WERI-Rb-1 (cell line): ENCODE results near the gene ABR.

Source experiments
- DNase-seq: peaks from one replicate; pipeline ENCODE4 v3.0.0-alpha.2; 2020
- H3K27ac ChIP-seq: fragments of 250-450 bp; sonication (Bioruptor Pico); 2 replicates; pipeline ENCODE4 v1.5.1; 2020; ENCODE audit warnings: mild to moderate bottlenecking, moderate library complexity
- H3K27me3 ChIP-seq: fragments of 250-450 bp; sonication (Bioruptor Pico); 2 replicates; pipeline ENCODE4 v1.5.1; 2021; ENCODE audit warnings: mild to moderate bottlenecking, low read depth, moderate library complexity; ENCODE audit not compliant: insufficient read depth, severe bottlenecking
- H3K36me3 ChIP-seq: fragments of 250-450 bp; sonication (Bioruptor Pico); 2 replicates; pipeline ENCODE4 v1.5.1; 2020; ENCODE audit warnings: mild to moderate bottlenecking, moderate library complexity
- H3K4me3 ChIP-seq: 2 replicates; pipeline ENCODE4 v1.5.1; 2011; ENCODE audit warnings: low read depth, mild to moderate bottlenecking, control low read depth, low read length
- H3K9me3 ChIP-seq: fragments of 250-450 bp; sonication (Bioruptor Pico); 2 replicates; pipeline ENCODE4 v1.5.1; 2021; ENCODE audit warnings: mild to moderate bottlenecking, moderate library complexity; ENCODE audit not compliant: severe bottlenecking
- TF ChIP-seq, protein P1 (sequence below): IDR thresholded peaks from 2 replicates; pipeline ENCODE4 v1.5.1; 2011; ENCODE audit warnings: low read depth, mild to moderate bottlenecking, control low read depth, inconsistent platforms, low read length

Gene ABR

DNA sequence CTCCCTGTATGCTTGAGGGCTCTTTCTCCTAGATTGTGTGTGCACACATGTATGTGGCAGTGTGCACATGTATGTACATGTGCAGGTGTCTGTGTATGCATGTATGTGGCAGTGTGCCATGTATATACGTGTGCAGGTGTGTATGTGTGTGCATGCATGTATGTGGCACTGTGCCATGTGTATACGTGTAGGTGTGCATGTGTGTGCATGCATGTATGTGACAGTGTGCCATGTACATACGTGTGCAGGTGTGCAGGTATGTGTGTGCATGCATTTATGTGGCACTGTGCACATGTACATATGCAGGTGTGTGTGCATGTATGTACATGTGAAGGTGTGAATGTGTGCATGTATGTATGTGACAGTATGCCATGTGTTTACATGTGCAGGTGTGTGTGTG, 46.5 kb upstream of the ABR start:
- Histone ChIP-seq H3K4me3 (no peak overlapping the region), H3K27me3 (peaks cover 19% of the 10 kb centered on the region), H3K27ac (no peak overlapping the region), H3K9me3 (no peaks in the 10 kb centered on the region), H3K36me3 (no peaks in the 10 kb centered on the region)
- no peak for DNase-seq
- TF ChIP-seq, protein P1, sequence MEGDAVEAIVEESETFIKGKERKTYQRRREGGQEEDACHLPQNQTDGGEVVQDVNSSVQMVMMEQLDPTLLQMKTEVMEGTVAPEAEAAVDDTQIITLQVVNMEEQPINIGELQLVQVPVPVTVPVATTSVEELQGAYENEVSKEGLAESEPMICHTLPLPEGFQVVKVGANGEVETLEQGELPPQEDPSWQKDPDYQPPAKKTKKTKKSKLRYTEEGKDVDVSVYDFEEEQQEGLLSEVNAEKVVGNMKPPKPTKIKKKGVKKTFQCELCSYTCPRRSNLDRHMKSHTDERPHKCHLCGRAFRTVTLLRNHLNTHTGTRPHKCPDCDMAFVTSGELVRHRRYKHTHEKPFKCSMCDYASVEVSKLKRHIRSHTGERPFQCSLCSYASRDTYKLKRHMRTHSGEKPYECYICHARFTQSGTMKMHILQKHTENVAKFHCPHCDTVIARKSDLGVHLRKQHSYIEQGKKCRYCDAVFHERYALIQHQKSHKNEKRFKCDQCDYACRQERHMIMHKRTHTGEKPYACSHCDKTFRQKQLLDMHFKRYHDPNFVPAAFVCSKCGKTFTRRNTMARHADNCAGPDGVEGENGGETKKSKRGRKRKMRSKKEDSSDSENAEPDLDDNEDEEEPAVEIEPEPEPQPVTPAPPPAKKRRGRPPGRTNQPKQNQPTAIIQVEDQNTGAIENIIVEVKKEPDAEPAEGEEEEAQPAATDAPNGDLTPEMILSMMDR: no peak

DNA sequence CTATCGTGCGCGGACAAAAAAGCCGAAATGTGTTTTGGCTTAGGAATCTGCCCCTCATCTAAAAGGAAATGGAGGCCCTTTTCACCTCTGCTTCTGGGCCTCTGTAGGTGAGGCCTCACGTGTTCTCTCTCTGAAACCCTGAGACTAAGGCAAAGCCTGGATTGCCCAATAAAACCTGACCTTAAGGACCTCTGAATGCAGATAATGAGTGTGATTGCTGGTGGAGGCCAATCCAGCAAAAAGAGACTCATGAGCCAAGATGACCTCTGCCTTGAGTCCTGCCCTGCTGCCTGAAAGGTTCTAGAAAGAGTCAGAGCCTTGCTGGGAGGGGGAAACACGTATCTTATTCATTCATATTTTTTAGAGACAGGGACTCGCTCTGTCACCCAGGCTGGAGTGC, 44.5 kb upstream of the ABR start:
- Histone ChIP-seq H3K27ac (no peak overlapping the region), H3K36me3 (no peaks in the 10 kb centered on the region), H3K9me3 (peaks cover 3% of the 10 kb centered on the region), H3K27me3 (peaks cover 9% of the 10 kb centered on the region), H3K4me3 (no peak overlapping the region)
- DNase-seq: no peak
- TF ChIP-seq, protein P1: no peak

DNA sequence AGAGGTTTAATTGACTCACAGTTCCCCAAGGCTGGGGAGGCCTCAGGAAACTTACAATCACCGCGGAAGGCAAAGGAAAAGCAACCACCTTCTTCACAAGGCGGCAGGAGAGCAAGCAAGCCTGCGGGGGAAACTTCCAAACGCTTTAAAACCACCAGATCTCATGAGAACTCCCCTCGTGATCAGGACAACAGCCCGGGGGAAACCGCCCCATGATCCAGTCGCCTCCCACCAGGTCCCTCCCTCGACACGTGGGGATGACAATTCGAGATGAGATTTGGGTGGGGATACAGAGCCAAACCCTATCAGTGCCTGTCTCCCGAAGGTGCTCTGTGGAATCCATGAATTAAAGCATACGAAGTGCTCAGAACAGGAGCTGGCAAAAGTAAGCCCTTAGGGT, 43.9 kb upstream of the ABR start:
- no peak overlapping the region for H3K4me3 ChIP-seq
- DNase-seq: no peak
- no peak overlapping the region for H3K27ac ChIP-seq
- H3K27me3 ChIP-seq: peaks cover 6% of the 10 kb centered on the region
- H3K9me3 ChIP-seq: peaks cover 3% of the 10 kb centered on the region
- TF ChIP-seq, protein P1: no peak
- no peaks in the 10 kb centered on the region for H3K36me3 ChIP-seq

DNA sequence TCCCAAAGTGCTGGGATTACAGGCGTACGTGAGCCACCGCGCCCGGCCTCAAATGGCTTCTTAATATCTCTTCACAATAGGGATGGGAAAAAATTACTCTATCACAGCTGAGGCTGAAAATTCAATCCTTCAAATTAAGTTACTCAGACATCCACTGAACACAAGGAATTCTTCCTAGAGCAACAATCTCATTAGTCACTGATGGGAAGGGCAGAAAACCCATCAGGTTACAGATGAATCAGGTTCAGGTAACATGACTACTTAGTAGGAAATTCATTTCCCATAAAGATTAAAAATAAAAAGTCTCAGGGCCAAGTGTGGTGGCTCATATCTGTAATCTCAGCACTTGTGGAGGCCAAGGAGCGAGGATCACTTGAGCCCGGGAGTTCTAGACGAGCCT, 42.5 kb upstream of the ABR start:
- peaks cover 3% of the 10 kb centered on the region for H3K9me3 ChIP-seq
- H3K27ac ChIP-seq: no peak overlapping the region
- TF ChIP-seq, protein P1: no peak
- H3K27me3 ChIP-seq: no peaks in the 10 kb centered on the region
- DNase-seq: no peak
- H3K4me3 ChIP-seq: no peak overlapping the region
- no peaks in the 10 kb centered on the region for H3K36me3 ChIP-seq

DNA sequence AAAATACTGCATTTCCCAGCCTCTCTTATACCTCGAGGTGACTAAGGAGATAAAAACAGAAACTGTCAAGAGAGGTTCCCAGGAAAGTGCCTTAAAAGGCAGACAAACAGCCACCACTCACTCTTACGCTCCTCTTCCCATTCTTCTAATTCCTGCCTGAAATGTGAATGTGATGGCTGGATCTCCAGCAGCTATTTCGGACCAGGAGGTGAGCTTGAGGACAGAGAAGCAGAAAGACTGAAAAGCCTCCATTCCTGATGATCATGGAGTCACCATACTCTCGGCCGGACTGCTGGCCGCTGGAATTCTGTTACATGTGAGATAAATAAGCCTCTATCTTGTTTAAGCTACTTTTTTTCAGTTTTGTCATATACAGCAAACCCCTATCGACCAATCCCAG, 41.4 kb upstream of the ABR start:
- Histone ChIP-seq H3K27ac (no peak overlapping the region), H3K9me3 (peaks cover 3% of the 10 kb centered on the region), H3K4me3 (no peak overlapping the region), H3K36me3 (no peaks in the 10 kb centered on the region), H3K27me3 (no peaks in the 10 kb centered on the region)
- TF ChIP-seq, protein P1: no peak
- no peak for DNase-seq

DNA sequence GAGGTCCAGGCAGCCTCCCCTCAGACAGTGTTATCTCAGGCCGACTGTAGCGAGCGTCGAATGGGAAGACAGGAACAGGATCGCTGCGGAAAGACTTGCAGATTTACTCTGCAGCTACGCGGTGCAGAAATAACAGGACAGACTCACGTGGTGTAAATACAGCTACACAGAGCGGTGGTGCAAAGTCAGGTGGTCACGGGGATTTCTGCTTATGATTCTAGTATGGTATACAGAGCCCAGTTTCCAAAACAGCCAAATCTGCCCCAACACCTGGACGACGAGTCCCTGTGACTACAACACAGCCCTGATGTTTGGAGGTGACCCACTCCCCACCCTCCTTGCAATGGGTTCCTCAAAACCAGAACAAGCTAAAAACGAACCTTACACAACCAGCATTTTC, 40.6 kb upstream of the ABR start:
- Histone ChIP-seq H3K9me3 (peaks cover 3% of the 10 kb centered on the region), H3K4me3 (no peak overlapping the region), H3K36me3 (no peaks in the 10 kb centered on the region), H3K27ac (no peak overlapping the region), H3K27me3 (no peaks in the 10 kb centered on the region)
- TF ChIP-seq, protein P1: no peak
- DNase-seq: no peak
